GM19455 (cell line): ENCODE results near the gene NFIB.

Source experiments
- ATAC-seq: cut with Tn5 transposase; IDR thresholded peaks from one replicate; pipeline ENCODE4 v1.9.1; 2021; ENCODE audit not compliant: unreplicated experiment

The NFIB gene

GRCh38 chr9:14313951-14314423 is at the start of gene NFIB:
Gene NFIB (minus strand): TSS chr9:14314141. CDS start chr9:14313511, 630 bp downstream.
- ATAC-seq: no peak

GRCh38 chr9:14362175-14362574 is 48.2 kb upstream of the NFIB start:
- no peak for ATAC-seq

- no peak for ATAC-seq
Measured at GRCh38 chr9:14361074-14361473, 47.1 kb upstream of the NFIB start.

GRCh38 chr9:14358523-14358922 is 44.6 kb upstream of the NFIB start:
- no peak for ATAC-seq

- no peak for ATAC-seq
Measured at GRCh38 chr9:14356351-14357265, 42.7 kb upstream of the NFIB start.

GRCh38 chr9:14354201-14354600 is 40.3 kb upstream of the NFIB start:
- ATAC-seq: no peak

GRCh38 chr9:14353222-14354056 is 39.5 kb upstream of the NFIB start:
- peak; percentile 93 for ATAC-seq

GRCh38 chr9:14352503-14352902 is 38.6 kb upstream of the NFIB start:
- ATAC-seq: no peak

- no peak for ATAC-seq
Measured at GRCh38 chr9:14351221-14351836, 37.4 kb upstream of the NFIB start.

- ATAC-seq: no peak
Measured at GRCh38 chr9:14350754-14351153, 36.8 kb upstream of the NFIB start.

GRCh38 chr9:14350349-14350728 is 36.4 kb upstream of the NFIB start:
- no peak for ATAC-seq

- ATAC-seq: no peak
Measured at GRCh38 chr9:14349447-14350348, 35.8 kb upstream of the NFIB start.

- no peak for ATAC-seq
Measured at GRCh38 chr9:14349146-14349446, 35.2 kb upstream of the NFIB start.

GRCh38 chr9:14348373-14349145 is 34.6 kb upstream of the NFIB start:
- ATAC-seq: no peak

GRCh38 chr9:14348123-14348372 is 34.1 kb upstream of the NFIB start:
- ATAC-seq: no peak

- no peak for ATAC-seq
Measured at GRCh38 chr9:14347406-14348122, 33.6 kb upstream of the NFIB start.

- no peak for ATAC-seq
Measured at GRCh38 chr9:14346811-14347405, 33.0 kb upstream of the NFIB start.

- no peak for ATAC-seq
Measured at GRCh38 chr9:14346231-14346791, 32.4 kb upstream of the NFIB start.
